GM19438 (cell line): Measurements from ENCODE around the gene TMEM200B.
"Not testable (repeated sequence)": the region's sequence is repeated elsewhere in the genome, so short reads cannot be mapped to it uniquely, and the experiment has no call there.

ENCODE experiments used
- ATAC-seq: cut with Tn5 transposase; IDR thresholded peaks from one replicate; pipeline ENCODE4 v1.9.1; 2021; ENCODE audit warnings: low read depth; ENCODE audit not compliant: unreplicated experiment

Gene TMEM200B

GRCh38 chr1:29123887-29124365 lies at the start of gene TMEM200B:
Gene TMEM200B, minus strand, starts transcription at chr1:29123903. Its CDS starts 2,075 bp downstream, at chr1:29121828.
- ATAC-seq: no peak

GRCh38 chr1:29172415-29172939 lies 48.8 kb upstream of the TMEM200B start:
- no peak for ATAC-seq

- ATAC-seq: no peak
These were observed 47.8 kb upstream of the TMEM200B start for GRCh38 chr1:29171521-29171920.

GRCh38 chr1:29171089-29171488 lies 47.4 kb upstream of the TMEM200B start:
- ATAC-seq: no peak

GRCh38 chr1:29169976-29170375 lies 46.3 kb upstream of the TMEM200B start:
- ATAC-seq: no peak

- no peak for ATAC-seq
These were observed 44.2 kb upstream of the TMEM200B start for GRCh38 chr1:29167904-29168303.

GRCh38 chr1:29166291-29166878 lies 42.7 kb upstream of the TMEM200B start:
- no peak for ATAC-seq

GRCh38 chr1:29164588-29164987 lies 40.9 kb upstream of the TMEM200B start:
- no peak for ATAC-seq

- no peak for ATAC-seq
These were observed 38.9 kb upstream of the TMEM200B start for GRCh38 chr1:29162476-29163138.

- no peak for ATAC-seq
These were observed 38.3 kb upstream of the TMEM200B start for GRCh38 chr1:29162025-29162424.

GRCh38 chr1:29159773-29160172 lies 36.1 kb upstream of the TMEM200B start:
- no peak for ATAC-seq

- no peak for ATAC-seq
These were observed 33.5 kb upstream of the TMEM200B start for GRCh38 chr1:29157269-29157601.

- no peak for ATAC-seq
These were observed 33.0 kb upstream of the TMEM200B start for GRCh38 chr1:29156543-29157268.

GRCh38 chr1:29152046-29152805 lies 28.5 kb upstream of the TMEM200B start:
- no peak for ATAC-seq

GRCh38 chr1:29150346-29150745 lies 26.6 kb upstream of the TMEM200B start:
- ATAC-seq: not testable (repeated sequence)

- no peak for ATAC-seq
These were observed 25.2 kb upstream of the TMEM200B start for GRCh38 chr1:29148656-29149491.

GRCh38 chr1:29145739-29146437 lies 22.2 kb upstream of the TMEM200B start:
- ATAC-seq: no peak

GRCh38 chr1:29144178-29144577 lies 20.5 kb upstream of the TMEM200B start:
- no peak for ATAC-seq

GRCh38 chr1:29142714-29143113 lies 19.0 kb upstream of the TMEM200B start:
- no peak for ATAC-seq
